Psoas muscle (tissue), 8 donors: Measurements from ENCODE around the gene ERP44. TPM values are rescaled to one million over a fixed set of nuclear protein-coding genes. Genes with fewer than 3 reads are reported as not detected.
"Not testable (repeated sequence)": the region's sequence is repeated elsewhere in the genome, so short reads cannot be mapped to it uniquely, and the experiment has no call there.

ENCODE experiments used
- ATAC-seq, 4 donors: fragments of 200-7000 bp; cut with Tn5 transposase; one replicate each; pipeline ENCODE4 v1.9.1; 2020; ENCODE audit warnings: moderate library complexity in 3 of 4, mild to moderate bottlenecking in 2 of 4
- DNase-seq, 2 donors: peaks; one replicate each; pipeline ENCODE4 v3.0.0-alpha.2; 2020
- H3K27ac ChIP-seq: fragments of 200-600 bp; one replicate; pipeline ENCODE4 v1.8.0; 2022
- H3K27me3 ChIP-seq, 3 donors: fragments of 200-600 bp in 1 of 3; one replicate each; pipeline versions ENCODE4 v1.6.1 to v1.8.0; 2013 to 2022; ENCODE audit warnings: low read length in 2 of 3, mild to moderate bottlenecking in 2 of 3, moderate library complexity in 1 of 3; ENCODE audit not compliant: insufficient read depth in 3 of 3
- H3K36me3 ChIP-seq, 2 donors: fragments of 200-600 bp in 1 of 2; one replicate each; pipeline versions ENCODE4 v1.6.1 to v1.8.0; 2013 to 2022; ENCODE audit warnings: low read depth in 1 of 2, mild to moderate bottlenecking in 1 of 2, moderate library complexity in 1 of 2; ENCODE audit not compliant: insufficient read depth in 1 of 2
- H3K4me1 ChIP-seq: fragments of 200-600 bp; one replicate; pipeline ENCODE4 v1.8.0; 2022
- H3K4me3 ChIP-seq: fragments of 200-600 bp; one replicate; pipeline ENCODE4 v1.8.0; 2022; ENCODE audit warnings: mild to moderate bottlenecking
- H3K9me3 ChIP-seq: fragments of 200-600 bp; one replicate; pipeline ENCODE4 v1.8.0; 2022
- CTCF ChIP-seq: fragments of 200-600 bp; IDR thresholded peaks from one replicate; pipeline ENCODE4 v1.8.0; 2022; ENCODE audit warnings: antibody characterized with exemption
- WGBS, 3 donors: extraction: QIAGEN DNeasy Blood & Tissue Kit; methylation state at CpG; one replicate each; pipeline versions ENCODE4 v1.1.6 to v1.1.7; 2013; 5-methylcytosine and 5-hydroxymethylcytosine counted together
- intact Hi-C, 2 donors: fragments of 100-400 bp; cut with DNase I; formaldehyde crosslinking; loops; one replicate each; pipeline versions ENCODE4 v1.11.0 to v1.14.2; 2022
- polyA plus RNA-seq, 3 donors: library from polyadenylated mRNA; stranded (reverse); fragments of 200-250 nt; gene quantifications; one replicate each; pipeline ENCODE4 v1.2.3, GENCODE V29; 2013
- total RNA-seq, 4 donors: library from RNA; stranded (reverse); fragmentation: NEBNext Ultra II Directional in 2 of 4; extraction: Animal tissue kit (Norgen Biotek cat#: 25700) in 2 of 4; gene quantifications; one replicate each; pipeline versions ENCODE4 v1.2.1 to v1.2.4, GENCODE V29; 2021 to 2023
- donor health status: healthy with polysubstance abuse.
- donor health status: DM: no; HTN: no; CAD: no; lungs with moderate emphysema.
- donor health status: Bipolar disorder and iron deficiency.
- donor health status: healthy.
- donor health status: DM: yes; HTN: yes; CAD: no.
- donor health status: DM: no; HTN: no; CAD: no.
- donor health status: DM: no; HTN: no; CAD: no.
- donor health status: DM: yes; HTN: yes; CAD: no.

The ERP44 gene
- total and polyA plus RNA-seq, 7 donors = 7.5 to 14.3 (median 10.9) TPM

GRCh38 chr9:99998266-99998665 is 100.5 kb downstream of the ERP44 start:
- no peak for ATAC-seq
- Histone ChIP-seq H3K36me3 (peaks cover 0 to 37% of the 10 kb centered on the region in 2 donors), H3K4me3 (no peak overlapping the region), H3K9me3 (no peaks in the 10 kb centered on the region), H3K4me1 (no peaks in the 10 kb centered on the region), H3K27ac (no peak overlapping the region), H3K27me3 (no peaks in the 10 kb centered on the region)
- intact Hi-C loops = no loop called here
- DNase-seq = no peak
- no peak for TF ChIP-seq CTCF
- 91 to 94% (median 93%) methylated on average over 22 of the region's 22 CpGs for WGBS, 3 donors

- intact Hi-C loops, H3K4me1 ChIP-seq, H3K4me3 ChIP-seq, H3K36me3 ChIP-seq, ATAC-seq, DNase-seq, H3K9me3 ChIP-seq, H3K27ac ChIP-seq, H3K27me3 ChIP-seq: not testable (repeated sequence)
- WGBS, 3 donors = 88 to 93% (median 92%) methylated on average over 2 of the region's 2 CpGs
Measured at GRCh38 chr9:99990508-99990907, 108.3 kb downstream of the ERP44 start.

GRCh38 chr9:99986642-99987041 is 112.2 kb downstream of the ERP44 start:
- Histone ChIP-seq H3K4me3 (no peak overlapping the region), H3K27ac (no peak overlapping the region), H3K36me3 (peaks cover 0 to 34% of the 10 kb centered on the region in 2 donors), H3K9me3 (no peaks in the 10 kb centered on the region), H3K4me1 (no peaks in the 10 kb centered on the region), H3K27me3 (no peaks in the 10 kb centered on the region)
- DNase-seq (no peak), ATAC-seq (no peak)
- intact Hi-C loops = no loop called here
- TF ChIP-seq CTCF = no peak

GRCh38 chr9:99980598-99980997 is 118.2 kb downstream of the ERP44 start:
- peaks cover 0 to 40% of the 10 kb centered on the region in 2 donors for H3K36me3 ChIP-seq
- H3K4me3 ChIP-seq = no peak overlapping the region
- intact Hi-C loops = no loop called here
- no peak overlapping the region for H3K27ac ChIP-seq
- ATAC-seq (no peak), DNase-seq (no peak)
- no peaks in the 10 kb centered on the region for H3K4me1 ChIP-seq
- 83 to 88% (median 88%) methylated on average over 2 of the region's 2 CpGs for WGBS, 3 donors
- no peaks in the 10 kb centered on the region for H3K9me3 ChIP-seq
- no peak for TF ChIP-seq CTCF
- no peaks in the 10 kb centered on the region for H3K27me3 ChIP-seq

- Histone ChIP-seq H3K36me3 (peaks cover 0 to 21% of the 10 kb centered on the region in 2 donors), H3K27me3 (no peaks in the 10 kb centered on the region), H3K4me1 (peaks cover 7% of the 10 kb centered on the region), H3K9me3 (no peaks in the 10 kb centered on the region), H3K4me3 (no peak overlapping the region), H3K27ac (no peak overlapping the region)
- no peak for TF ChIP-seq CTCF
- WGBS, 3 donors = 93 to 100% (median 97%) methylated on average over 1 of the region's 1 CpG
- intact Hi-C loops = no loop called here
- no peak for ATAC-seq
- no peak for DNase-seq
Measured at GRCh38 chr9:99978221-99978620, 120.6 kb downstream of the ERP44 start.
